B cell (primary cell): ENCODE data around the gene OLFML2B.

ENCODE experiments used
- EZH2 ChIP-seq: IDR thresholded peaks from 2 replicates; pipeline ENCODE4 v1.6.1; 2012; ENCODE audit warnings: borderline replicate concordance, low read depth, mild to moderate bottlenecking, moderate library complexity, low read length; ENCODE audit not compliant: insufficient read depth, poor library complexity, severe bottlenecking
- TF ChIP-seq, protein P1 (sequence below): fragments of 200-600 bp; IDR thresholded peaks from one replicate; pipeline ENCODE4 v1.8.0; 2022; ENCODE audit warnings: antibody characterized with exemption, mild to moderate bottlenecking

DNA sequence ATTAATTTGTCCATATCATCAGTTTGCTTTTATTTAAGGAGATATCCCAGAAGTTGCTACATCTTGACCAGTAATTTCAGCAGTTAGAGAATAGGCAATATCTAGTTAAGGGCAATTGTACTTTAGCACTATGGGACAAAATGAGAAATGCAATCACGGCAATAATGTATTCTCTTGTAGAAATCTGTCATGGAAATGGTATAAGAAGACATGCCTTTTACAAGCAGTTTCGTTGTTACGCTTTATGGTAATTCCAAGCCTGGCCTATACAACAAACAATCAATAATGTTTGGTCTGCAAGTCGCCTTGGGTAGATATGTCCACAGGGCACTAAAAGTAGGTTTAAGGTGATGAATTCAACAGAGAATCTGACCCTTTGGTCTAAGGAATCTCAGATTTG lies 44.6 kb upstream of the OLFML2B start:
- TF ChIP-seq, protein P1, sequence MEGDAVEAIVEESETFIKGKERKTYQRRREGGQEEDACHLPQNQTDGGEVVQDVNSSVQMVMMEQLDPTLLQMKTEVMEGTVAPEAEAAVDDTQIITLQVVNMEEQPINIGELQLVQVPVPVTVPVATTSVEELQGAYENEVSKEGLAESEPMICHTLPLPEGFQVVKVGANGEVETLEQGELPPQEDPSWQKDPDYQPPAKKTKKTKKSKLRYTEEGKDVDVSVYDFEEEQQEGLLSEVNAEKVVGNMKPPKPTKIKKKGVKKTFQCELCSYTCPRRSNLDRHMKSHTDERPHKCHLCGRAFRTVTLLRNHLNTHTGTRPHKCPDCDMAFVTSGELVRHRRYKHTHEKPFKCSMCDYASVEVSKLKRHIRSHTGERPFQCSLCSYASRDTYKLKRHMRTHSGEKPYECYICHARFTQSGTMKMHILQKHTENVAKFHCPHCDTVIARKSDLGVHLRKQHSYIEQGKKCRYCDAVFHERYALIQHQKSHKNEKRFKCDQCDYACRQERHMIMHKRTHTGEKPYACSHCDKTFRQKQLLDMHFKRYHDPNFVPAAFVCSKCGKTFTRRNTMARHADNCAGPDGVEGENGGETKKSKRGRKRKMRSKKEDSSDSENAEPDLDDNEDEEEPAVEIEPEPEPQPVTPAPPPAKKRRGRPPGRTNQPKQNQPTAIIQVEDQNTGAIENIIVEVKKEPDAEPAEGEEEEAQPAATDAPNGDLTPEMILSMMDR = no peak
- TF ChIP-seq EZH2 = no peak
